GM21360 (cell line): ENCODE data around the gene NUMBL.

Experiments
- ATAC-seq: cut with Tn5 transposase; IDR thresholded peaks from one replicate; pipeline ENCODE4 v1.9.1; 2021; ENCODE audit warnings: mild to moderate bottlenecking, moderate library complexity; ENCODE audit not compliant: unreplicated experiment

Gene NUMBL

GRCh38 chr19:40716482-40717324 is 26.3 kb upstream of the NUMBL start, which contains the start of the genes COQ8B and ITPKC:
Gene COQ8B (minus strand): TSS chr19:40716886. CDS start chr19:40714632, 2,254 bp downstream.
Gene ITPKC (plus strand): TSS chr19:40717112. CDS start chr19:40717136, 24 bp downstream.
- ATAC-seq = peak; percentile 67

GRCh38 chr19:40716031-40716481 is 25.6 kb upstream of the NUMBL start:
- ATAC-seq = no peak

GRCh38 chr19:40714441-40715299 is 24.2 kb upstream of the NUMBL start:
- ATAC-seq = peak; percentile 44

GRCh38 chr19:40713939-40714338 is 23.5 kb upstream of the NUMBL start:
- no peak for ATAC-seq

GRCh38 chr19:40709817-40710216 is 19.4 kb upstream of the NUMBL start:
- ATAC-seq = no peak

GRCh38 chr19:40707615-40708014 is 17.2 kb upstream of the NUMBL start:
- ATAC-seq = no peak

GRCh38 chr19:40705950-40706619 is 15.6 kb upstream of the NUMBL start:
- no peak for ATAC-seq

GRCh38 chr19:40705362-40705651 is 14.9 kb upstream of the NUMBL start:
- ATAC-seq = no peak

GRCh38 chr19:40704491-40705361 is 14.3 kb upstream of the NUMBL start:
- ATAC-seq = no peak

- no peak for ATAC-seq
Measured at GRCh38 chr19:40703029-40703755, 12.7 kb upstream of the NUMBL start.

- no peak for ATAC-seq
Measured at GRCh38 chr19:40702337-40703012, 12.0 kb upstream of the NUMBL start.

- no peak for ATAC-seq
Measured at GRCh38 chr19:40701758-40702157, 11.3 kb upstream of the NUMBL start.

GRCh38 chr19:40700083-40700482 is 9.6 kb upstream of the NUMBL start:
- no peak for ATAC-seq

GRCh38 chr19:40697007-40697406 is 6.6 kb upstream of the NUMBL start:
- ATAC-seq = no peak

- ATAC-seq = no peak
Measured at GRCh38 chr19:40695881-40696280, 5.4 kb upstream of the NUMBL start.

GRCh38 chr19:40693896-40694295 is 3.4 kb upstream of the NUMBL start:
- no peak for ATAC-seq

- ATAC-seq = no peak
Measured at GRCh38 chr19:40693150-40693788, 2.8 kb upstream of the NUMBL start.

GRCh38 chr19:40692212-40692551 is 1.7 kb upstream of the NUMBL start:
- no peak for ATAC-seq
